Cardiac muscle cell (in vitro differentiated cells and primary cell): Measurements from ENCODE around the gene GRB10. TPM values are rescaled to one million over a fixed set of nuclear protein-coding genes. Genes with fewer than 3 reads are reported as not detected.

Source experiments
- DNase-seq, 2 donors: peaks; one replicate each; pipeline versions ENCODE4 v3.0.0 to v3.0.0-alpha.2; 2010 to 2017; ENCODE audit warnings: low read depth in 1 of 2, low spot score in 1 of 2
- H3K27ac ChIP-seq: fragments of 200-600 bp; sonication (generic); 2 replicates; pipeline ENCODE4 v1.5.1; 2016
- H3K27me3 ChIP-seq: fragments of 200-600 bp; sonication (generic); 2 replicates; pipeline ENCODE4 v1.6.0; 2016; ENCODE audit warnings: control low read depth
- H3K36me3 ChIP-seq: fragments of 200-600 bp; sonication (generic); 2 replicates; pipeline ENCODE4 v1.5.1; 2016; ENCODE audit warnings: control low read depth
- H3K4me1 ChIP-seq: fragments of 200-600 bp; sonication (generic); 2 replicates; pipeline ENCODE4 v1.8.1; 2017; ENCODE audit warnings: low read depth, mild to moderate bottlenecking, mixed run types
- H3K4me3 ChIP-seq: fragments of 200-600 bp; sonication (generic); 2 replicates; pipeline ENCODE4 v1.5.1; 2016; ENCODE audit warnings: mild to moderate bottlenecking
- H3K9me3 ChIP-seq: fragments of 200-600 bp; sonication (generic); 2 replicates; pipeline ENCODE4 v1.5.1; 2017; ENCODE audit warnings: low read depth, mild to moderate bottlenecking, control low read depth
- polyA plus RNA-seq: library from polyadenylated mRNA; unstranded; fragments of >200 nt; fragmentation: Nextera tagmentation; extraction: Ambion mirVana; gene quantifications from 2 replicates; pipeline ENCODE4 v1.2.1, GENCODE V29; 2016
- total RNA-seq: library from RNA; depleted of rRNA; stranded (reverse); fragments of >200 nt; gene quantifications from 2 replicates; pipeline ENCODE4 v1.2.3, GENCODE V29; 2016
- TF ChIP-seq, protein P1 (sequence below): IDR thresholded peaks from 2 replicates; pipeline ENCODE4 v1.5.1; 2012; ENCODE audit warnings: low read depth, mild to moderate bottlenecking, low read length

The GRB10 gene
- total and polyA plus RNA-seq, 2 experiments from 2014 or later: 9.9 to 25.3 TPM

DNA sequence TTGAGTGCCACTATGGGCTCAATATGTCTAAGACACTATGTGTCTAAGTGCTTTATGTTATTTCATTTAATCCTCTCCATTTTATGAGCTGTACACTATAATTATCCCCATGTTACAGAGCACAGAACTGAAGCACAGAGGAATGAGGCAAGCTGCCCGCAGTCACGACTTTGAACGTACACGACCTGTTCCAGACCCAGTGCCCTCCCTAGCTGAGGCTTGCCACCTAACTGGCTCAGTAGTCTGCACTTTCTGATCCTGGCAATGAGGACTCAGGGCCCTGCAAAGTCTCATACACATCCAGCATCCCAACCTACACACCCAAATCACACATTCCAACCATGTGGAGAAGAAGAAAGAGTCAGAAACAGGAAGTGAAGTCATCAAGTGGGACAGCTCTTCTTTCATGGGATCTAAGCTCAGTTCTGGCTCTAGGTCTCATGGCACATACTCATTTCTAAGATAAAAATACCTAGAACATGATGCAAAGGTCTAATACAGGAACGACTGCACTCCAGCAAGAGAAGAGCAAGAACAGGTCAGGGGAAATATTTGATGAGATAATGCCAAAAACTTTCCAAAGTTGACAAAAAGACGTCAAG, 175.1 kb downstream of the GRB10 start:
- Histone ChIP-seq H3K4me3 (no peak overlapping the region), H3K9me3 (no peaks in the 10 kb centered on the region), H3K27me3 (no peaks in the 10 kb centered on the region), H3K27ac (no peak overlapping the region), H3K36me3 (no peaks in the 10 kb centered on the region), H3K4me1 (no peaks in the 10 kb centered on the region)
- TF ChIP-seq, protein P1, sequence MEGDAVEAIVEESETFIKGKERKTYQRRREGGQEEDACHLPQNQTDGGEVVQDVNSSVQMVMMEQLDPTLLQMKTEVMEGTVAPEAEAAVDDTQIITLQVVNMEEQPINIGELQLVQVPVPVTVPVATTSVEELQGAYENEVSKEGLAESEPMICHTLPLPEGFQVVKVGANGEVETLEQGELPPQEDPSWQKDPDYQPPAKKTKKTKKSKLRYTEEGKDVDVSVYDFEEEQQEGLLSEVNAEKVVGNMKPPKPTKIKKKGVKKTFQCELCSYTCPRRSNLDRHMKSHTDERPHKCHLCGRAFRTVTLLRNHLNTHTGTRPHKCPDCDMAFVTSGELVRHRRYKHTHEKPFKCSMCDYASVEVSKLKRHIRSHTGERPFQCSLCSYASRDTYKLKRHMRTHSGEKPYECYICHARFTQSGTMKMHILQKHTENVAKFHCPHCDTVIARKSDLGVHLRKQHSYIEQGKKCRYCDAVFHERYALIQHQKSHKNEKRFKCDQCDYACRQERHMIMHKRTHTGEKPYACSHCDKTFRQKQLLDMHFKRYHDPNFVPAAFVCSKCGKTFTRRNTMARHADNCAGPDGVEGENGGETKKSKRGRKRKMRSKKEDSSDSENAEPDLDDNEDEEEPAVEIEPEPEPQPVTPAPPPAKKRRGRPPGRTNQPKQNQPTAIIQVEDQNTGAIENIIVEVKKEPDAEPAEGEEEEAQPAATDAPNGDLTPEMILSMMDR: no peak
- DNase-seq: no peak

GRCh38 chr7:50605059-50605458, 177.6 kb downstream of the GRB10 start:
- Histone ChIP-seq H3K27ac (no peak overlapping the region), H3K27me3 (no peaks in the 10 kb centered on the region), H3K9me3 (no peaks in the 10 kb centered on the region), H3K4me3 (no peak overlapping the region), H3K36me3 (no peaks in the 10 kb centered on the region), H3K4me1 (no peaks in the 10 kb centered on the region)
- no peak for DNase-seq
- TF ChIP-seq, protein P1: no peak

- Histone ChIP-seq H3K27ac (no peak overlapping the region), H3K4me1 (no peaks in the 10 kb centered on the region)
Observed at GRCh38 chr7:50603287-50603686, 179.4 kb downstream of the GRB10 start.

DNA sequence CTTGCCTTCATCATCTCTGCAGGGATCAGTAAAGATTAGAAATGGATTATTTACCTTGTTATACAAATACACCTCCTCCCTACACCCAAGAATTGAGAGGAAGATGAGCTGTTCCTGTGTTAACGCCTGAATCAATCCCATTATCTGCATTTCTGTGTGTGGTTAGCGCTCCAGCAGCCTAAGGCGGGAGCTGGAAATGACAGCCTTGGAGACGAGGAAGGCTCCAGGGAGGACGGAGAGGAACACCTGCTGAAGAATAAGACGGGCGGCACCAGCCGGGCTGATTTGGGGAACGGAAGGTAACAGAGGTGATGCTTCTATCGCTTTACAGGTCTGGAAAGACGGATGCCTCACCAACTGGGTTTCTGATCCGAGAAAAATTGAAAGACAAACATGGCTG, 183.3 kb downstream of the GRB10 start:
- H3K4me3 ChIP-seq: no peak overlapping the region
- H3K9me3 ChIP-seq: no peaks in the 10 kb centered on the region
- peaks cover 4% of the 10 kb centered on the region for H3K36me3 ChIP-seq
- no peaks in the 10 kb centered on the region for H3K4me1 ChIP-seq
- H3K27me3 ChIP-seq: no peaks in the 10 kb centered on the region
- H3K27ac ChIP-seq: no peak overlapping the region
- no peak for DNase-seq
- TF ChIP-seq, protein P1: no peak

More at GRCh38 chr7:50603287-50603686, 179.4 kb downstream of the GRB10 start:
- no peak overlapping the region for H3K4me3 ChIP-seq
- no peak for DNase-seq
- no peaks in the 10 kb centered on the region for H3K9me3 ChIP-seq
- H3K27me3 ChIP-seq: no peaks in the 10 kb centered on the region
- H3K36me3 ChIP-seq: no peaks in the 10 kb centered on the region
- TF ChIP-seq, protein P1: no peak

DNA sequence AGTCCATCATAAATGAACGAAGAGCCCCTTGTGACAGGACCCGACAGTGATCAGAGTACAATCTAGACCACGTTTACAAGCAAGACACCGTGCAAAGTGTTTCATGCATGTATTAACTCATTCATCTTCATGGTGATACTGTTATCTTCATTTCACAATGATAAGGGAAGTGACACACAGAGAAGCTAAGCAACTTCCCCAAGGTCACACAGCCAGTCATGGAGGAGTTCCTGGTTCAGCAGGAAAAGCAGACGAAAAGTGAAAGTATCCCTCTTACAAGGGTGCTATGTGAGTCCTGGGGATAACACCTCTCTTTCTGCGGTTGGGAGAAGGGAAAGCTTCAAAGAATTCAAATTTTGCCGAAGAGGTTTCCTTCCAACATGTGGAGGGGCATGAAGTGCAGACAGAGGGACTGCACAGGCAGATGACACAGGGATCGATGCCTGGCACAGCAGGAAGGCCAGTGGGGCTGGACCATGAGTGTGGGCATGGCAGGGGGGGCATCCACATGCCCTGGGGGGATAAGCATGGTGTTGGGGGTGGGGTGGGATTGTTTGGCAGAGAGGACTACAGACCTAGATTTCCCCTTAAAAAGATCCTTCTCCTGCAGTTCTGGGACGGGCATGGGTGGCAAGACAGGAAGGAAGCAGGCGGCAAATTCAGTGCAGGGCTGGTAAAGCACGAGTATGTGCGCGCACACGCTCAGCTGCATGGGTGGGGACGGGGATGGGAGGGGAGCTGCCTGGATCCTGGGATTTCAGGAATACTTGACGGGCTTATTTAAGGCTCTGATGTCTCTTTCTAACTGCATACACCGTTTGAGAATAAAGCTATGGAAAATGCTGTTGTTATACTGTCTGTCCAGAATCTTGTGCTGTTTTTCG, 184.0 kb downstream of the GRB10 start:
- no peaks in the 10 kb centered on the region for H3K27me3 ChIP-seq
- H3K4me1 ChIP-seq: no peaks in the 10 kb centered on the region
- H3K9me3 ChIP-seq: no peaks in the 10 kb centered on the region
- H3K4me3 ChIP-seq: no peak overlapping the region
- no peak overlapping the region for H3K27ac ChIP-seq
- TF ChIP-seq, protein P1: no peak
- DNase-seq: no peak
- peaks cover 4% of the 10 kb centered on the region for H3K36me3 ChIP-seq
